ENCODE measurements around the gene CITED2. TPM values are rescaled to one million over a fixed set of nuclear protein-coding genes. Genes with fewer than 3 reads are reported as not detected.
A peak's percentile ranks its signal among the peaks of the same experiment; 100 is the strongest.

Gene CITED2
- polyA plus RNA-seq, 1 of the 3 experiments (the other 2 are of a cell fraction) = 173 TPM

GRCh38 chr6:139323511-139324300 lies 50.7 kb downstream of the CITED2 start:
- Histone ChIP-seq H3K4me2 (peak overlapping the region; percentile 55; the same call in 1 of the 2 replicates), H3K79me2 (ENCODE audit: insufficient read depth) (no peaks in the 10 kb centered on the region), H3K9ac (no peak overlapping the region), H3K4me3 (ENCODE audit: low read depth in 2 of 2, low read length in 1 of 2) (peak overlapping the region; percentile 35; a peak in 2 of 4 replicates), H3F3A (replicated peaks; ENCODE audit: insufficient read depth) (no peaks in the 10 kb centered on the region), H3K36me3 (replicated peaks in 1 of 2; ENCODE audit: control insufficient read depth in 1 of 2, insufficient read depth in 2 of 2, low read length in 1 of 2) (no peaks in the 10 kb centered on the region), H3K4me1 (ENCODE audit: control insufficient read depth in 1 of 2, insufficient read depth in 2 of 2, low read depth in 1 of 2, low read length in 1 of 2) (no peaks in the 10 kb centered on the region), H3K9me3 (no peaks in the 10 kb centered on the region), H3K9me2 (no peaks in the 10 kb centered on the region), H4K20me1 (ENCODE audit: insufficient read depth) (no peaks in the 10 kb centered on the region), H2AFZ (ENCODE audit: low read depth) (peak overlapping the region; percentile 96), H3K27ac (ENCODE audit: low read depth in 2 of 2, low read length in 1 of 2) (peak overlapping the region in 1 of 2 experiments; percentile 44; a peak in 1 of 4 replicates), H3K27me3 (ENCODE audit: insufficient read depth) (no peaks in the 10 kb centered on the region; the same call in 1 of the 2 replicates)
- DNase-seq = peak; percentile 7
- CTCF ChIA-PET = no interaction called here
- 13% methylated on average over 21 of the region's 21 CpGs for WGBS (ENCODE audit: low lambda C conversion rate)
- POLR2A ChIA-PET = no interaction called here
- TF ChIP-seq MAX (IDR thresholded peaks at IDR 0.05; ENCODE audit: low read depth) (peak; percentile 61; the same call in 1 of the 2 replicates), GABPA (IDR thresholded peaks at IDR 0.05; ENCODE audit: low read depth) (0 out of 2 replicates have a peak, but pooled peaks have one; percentile 28), EP300 (IDR thresholded peaks at IDR 0.05; ENCODE audit: borderline replicate concordance in 1 of 2, low read depth in 1 of 2, low read length in 1 of 2) (no peak), MXI1 (IDR thresholded peaks at IDR 0.05; ENCODE audit: low read depth, low read length) (no peak), CHD2 (IDR thresholded peaks at IDR 0.05; ENCODE audit: low read length, partially characterized antibody) (no peak), RFX5 (IDR thresholded peaks at IDR 0.05; ENCODE audit: low read length) (no peak), SIN3A (IDR thresholded peaks at IDR 0.05; ENCODE audit: borderline replicate concordance, low read depth, low read length) (no peak), USF1 (IDR thresholded peaks at IDR 0.05; ENCODE audit: borderline replicate concordance, low read depth) (no peak), TEAD4 (IDR thresholded peaks at IDR 0.05; ENCODE audit: borderline replicate concordance, insufficient read depth) (no peak), NFIC (IDR thresholded peaks at IDR 0.05; ENCODE audit: borderline replicate concordance) (no peak), YY1 (IDR thresholded peaks at IDR 0.05; ENCODE audit: low read depth) (no peak)
- TF ChIP-seq, protein P1, sequence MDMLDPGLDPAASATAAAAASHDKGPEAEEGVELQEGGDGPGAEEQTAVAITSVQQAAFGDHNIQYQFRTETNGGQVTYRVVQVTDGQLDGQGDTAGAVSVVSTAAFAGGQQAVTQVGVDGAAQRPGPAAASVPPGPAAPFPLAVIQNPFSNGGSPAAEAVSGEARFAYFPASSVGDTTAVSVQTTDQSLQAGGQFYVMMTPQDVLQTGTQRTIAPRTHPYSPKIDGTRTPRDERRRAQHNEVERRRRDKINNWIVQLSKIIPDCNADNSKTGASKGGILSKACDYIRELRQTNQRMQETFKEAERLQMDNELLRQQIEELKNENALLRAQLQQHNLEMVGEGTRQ (IDR thresholded peaks at IDR 0.05; ENCODE audit: borderline replicate concordance, low read depth, low read length) = no peak
- TF ChIP-seq, protein P2, sequence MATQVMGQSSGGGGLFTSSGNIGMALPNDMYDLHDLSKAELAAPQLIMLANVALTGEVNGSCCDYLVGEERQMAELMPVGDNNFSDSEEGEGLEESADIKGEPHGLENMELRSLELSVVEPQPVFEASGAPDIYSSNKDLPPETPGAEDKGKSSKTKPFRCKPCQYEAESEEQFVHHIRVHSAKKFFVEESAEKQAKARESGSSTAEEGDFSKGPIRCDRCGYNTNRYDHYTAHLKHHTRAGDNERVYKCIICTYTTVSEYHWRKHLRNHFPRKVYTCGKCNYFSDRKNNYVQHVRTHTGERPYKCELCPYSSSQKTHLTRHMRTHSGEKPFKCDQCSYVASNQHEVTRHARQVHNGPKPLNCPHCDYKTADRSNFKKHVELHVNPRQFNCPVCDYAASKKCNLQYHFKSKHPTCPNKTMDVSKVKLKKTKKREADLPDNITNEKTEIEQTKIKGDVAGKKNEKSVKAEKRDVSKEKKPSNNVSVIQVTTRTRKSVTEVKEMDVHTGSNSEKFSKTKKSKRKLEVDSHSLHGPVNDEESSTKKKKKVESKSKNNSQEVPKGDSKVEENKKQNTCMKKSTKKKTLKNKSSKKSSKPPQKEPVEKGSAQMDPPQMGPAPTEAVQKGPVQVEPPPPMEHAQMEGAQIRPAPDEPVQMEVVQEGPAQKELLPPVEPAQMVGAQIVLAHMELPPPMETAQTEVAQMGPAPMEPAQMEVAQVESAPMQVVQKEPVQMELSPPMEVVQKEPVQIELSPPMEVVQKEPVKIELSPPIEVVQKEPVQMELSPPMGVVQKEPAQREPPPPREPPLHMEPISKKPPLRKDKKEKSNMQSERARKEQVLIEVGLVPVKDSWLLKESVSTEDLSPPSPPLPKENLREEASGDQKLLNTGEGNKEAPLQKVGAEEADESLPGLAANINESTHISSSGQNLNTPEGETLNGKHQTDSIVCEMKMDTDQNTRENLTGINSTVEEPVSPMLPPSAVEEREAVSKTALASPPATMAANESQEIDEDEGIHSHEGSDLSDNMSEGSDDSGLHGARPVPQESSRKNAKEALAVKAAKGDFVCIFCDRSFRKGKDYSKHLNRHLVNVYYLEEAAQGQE (IDR thresholded peaks at IDR 0.05; ENCODE audit: low read depth, low read length) = no peak

Other genes with a start within 250 kb of the CITED2 start
- gene HECA, start 239.6 kb downstream of the CITED2 start, polyA plus RNA-seq (2012; rRNA removed) = 1.6 and 2.0 TPM in 2 replicates
- 0.12 and 0.19 TPM in 2 replicates for gene TXLNB, start 82.7 kb downstream of the CITED2 start, polyA plus RNA-seq (2012; rRNA removed)